NCI-H524 treated with DMSO at 0.1 percent for 48 hours (cell line): ENCODE data around the gene TANGO6.
"Not testable (repeated sequence)": the region's sequence is repeated elsewhere in the genome, so short reads cannot be mapped to it uniquely, and the experiment has no call there.

Experiments used
- DNase-seq: peaks from one replicate; lab custom pipeline; 2025; lab: John Stamatoyannopoulos, UW

The TANGO6 gene

GRCh38 chr16:69057400-69058378 is 214.4 kb downstream of the TANGO6 start:
- DNase-seq: no peak

- not testable (repeated sequence) for DNase-seq
Observed at GRCh38 chr16:69063491-69063890, 220.2 kb downstream of the TANGO6 start.

DNA sequence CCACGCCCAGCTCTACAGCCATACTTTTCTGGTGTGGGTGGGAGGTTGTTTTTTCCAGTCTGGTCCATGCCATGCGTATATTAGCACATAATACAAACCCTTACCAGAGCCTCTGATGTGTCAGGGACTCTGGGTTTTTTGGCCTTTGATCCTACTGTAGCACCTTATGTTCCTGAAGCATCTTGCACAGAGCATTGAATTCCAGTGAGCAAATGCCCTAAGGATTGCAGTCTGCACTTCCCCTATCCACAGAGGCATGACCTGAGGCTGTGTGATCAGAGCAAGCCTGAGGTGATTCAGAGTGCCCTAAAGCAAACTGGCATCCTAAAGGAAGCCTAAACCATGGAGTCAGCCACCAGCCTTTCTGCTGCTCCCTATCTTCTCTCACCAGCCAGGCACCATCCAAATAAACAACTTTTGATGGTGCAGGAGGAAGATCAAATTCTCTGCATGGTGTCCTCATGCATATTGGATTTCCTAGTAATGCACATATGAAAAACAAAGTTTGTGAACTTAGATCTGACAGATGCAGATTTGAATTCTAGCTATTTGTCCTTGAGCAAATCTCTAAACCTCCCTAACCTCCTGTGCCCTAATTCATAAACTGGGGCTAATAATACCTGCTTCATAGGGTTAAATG is 220.9 kb downstream of the TANGO6 start:
- DNase-seq: no peak

DNA sequence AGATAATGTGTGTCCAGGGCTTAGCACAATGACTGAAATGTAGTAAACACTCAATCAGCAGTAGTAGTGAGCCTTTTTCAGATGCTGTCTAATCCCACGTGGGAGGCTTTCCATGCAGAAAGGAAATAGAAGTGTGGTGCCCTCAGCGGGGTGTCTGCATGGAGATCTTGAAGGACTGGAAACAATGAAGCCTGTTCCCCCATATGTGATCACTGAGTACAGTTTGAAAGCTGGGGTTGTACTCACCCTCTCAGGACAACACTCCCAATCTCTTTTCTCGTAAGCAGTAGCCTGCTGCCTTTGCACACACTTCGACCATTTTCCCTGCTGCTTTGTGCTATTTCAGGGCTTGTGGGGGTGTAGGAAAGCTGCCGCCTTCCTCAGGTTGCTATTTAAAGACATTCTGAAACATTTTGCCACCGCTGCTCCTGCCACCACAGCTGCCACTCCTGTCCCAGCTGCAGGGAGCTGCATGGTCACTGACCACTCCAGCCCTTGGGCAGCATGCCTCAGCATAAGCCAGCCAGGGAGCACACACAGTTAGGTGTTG is 221.5 kb downstream of the TANGO6 start:
- no peak for DNase-seq

GRCh38 chr16:69069504-69069903 is 226.2 kb downstream of the TANGO6 start:
- no peak for DNase-seq

DNA sequence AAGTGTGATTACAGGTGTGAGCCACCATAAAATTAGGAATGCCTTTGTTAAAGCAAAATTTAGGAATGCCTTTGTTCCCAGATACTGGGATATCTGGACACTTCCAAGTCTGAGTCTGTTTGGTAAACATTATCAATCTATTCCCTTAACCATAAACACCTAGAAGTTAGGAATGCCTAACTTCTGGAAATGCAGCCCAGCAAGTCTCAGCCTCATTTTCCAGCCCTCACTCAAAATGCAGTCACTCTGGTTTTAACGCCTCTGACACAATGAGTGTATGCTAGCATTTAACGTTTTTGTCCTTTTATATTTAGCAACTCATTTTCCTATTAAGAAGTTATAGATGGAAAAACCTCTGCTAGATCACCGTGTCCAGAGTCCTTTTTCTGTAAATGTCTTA is 227.7 kb downstream of the TANGO6 start:
- DNase-seq: no peak

DNA sequence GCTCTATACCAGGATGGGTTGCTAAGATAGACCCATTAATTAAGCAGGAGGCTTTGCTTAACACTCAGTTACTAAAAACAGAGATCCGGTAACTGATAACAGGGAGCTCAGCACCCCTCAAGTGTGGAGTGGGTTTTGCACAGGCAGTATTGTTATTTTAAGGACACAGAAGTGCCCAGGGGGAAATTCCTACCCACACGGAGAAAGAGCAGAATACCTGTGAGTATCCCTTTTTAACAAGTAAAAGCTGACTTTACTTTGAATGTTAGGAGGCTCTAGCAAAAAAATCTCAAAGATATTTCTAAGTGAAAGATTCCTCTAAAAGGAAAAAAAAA is 229.3 kb downstream of the TANGO6 start:
- no peak for DNase-seq

DNA sequence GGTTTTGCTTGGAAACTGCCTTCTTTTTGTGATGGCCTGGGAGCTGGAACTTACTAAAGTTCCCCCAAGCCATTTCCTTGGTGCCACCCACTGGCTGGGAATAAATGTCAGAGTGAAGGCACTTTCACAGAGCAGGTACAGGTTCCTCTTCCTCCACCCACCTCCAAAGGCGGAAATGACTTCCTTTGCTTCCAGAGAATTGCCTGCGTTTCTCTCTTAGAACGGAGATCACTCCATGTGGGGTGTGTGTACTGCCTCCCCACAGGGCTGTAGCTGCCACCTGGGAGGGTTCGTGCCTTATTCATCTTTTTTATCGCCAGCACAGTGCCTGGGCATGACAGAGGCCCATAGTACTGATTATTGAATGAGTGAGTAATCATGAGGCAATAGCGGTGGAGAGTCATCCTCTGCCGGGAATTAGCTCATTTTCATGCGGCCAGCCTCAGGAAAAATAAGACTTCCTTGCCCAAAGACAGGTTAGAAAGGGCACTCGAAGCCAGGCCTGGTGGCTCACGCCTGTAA is 229.9 kb downstream of the TANGO6 start:
- DNase-seq: no peak

DNA sequence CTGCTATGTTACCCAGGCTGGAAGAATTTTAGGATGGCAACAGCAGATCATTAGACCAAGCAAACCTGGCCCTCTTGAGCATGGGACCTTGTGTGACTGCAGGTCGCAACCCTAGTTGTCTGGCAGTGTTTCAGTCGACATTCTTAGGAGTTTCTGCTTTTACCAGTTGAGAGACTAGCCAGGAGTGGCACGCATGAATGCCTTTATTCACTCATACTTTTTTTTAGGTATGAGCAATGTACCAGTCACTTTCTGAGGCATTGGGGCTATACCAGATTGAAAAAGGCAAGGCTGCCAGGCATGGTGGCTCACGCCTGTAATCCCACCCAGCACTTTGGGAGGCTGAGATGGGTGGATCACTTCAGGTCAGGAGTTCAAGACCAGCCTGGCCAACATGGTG is 233.9 kb downstream of the TANGO6 start:
- no peak for DNase-seq

DNA sequence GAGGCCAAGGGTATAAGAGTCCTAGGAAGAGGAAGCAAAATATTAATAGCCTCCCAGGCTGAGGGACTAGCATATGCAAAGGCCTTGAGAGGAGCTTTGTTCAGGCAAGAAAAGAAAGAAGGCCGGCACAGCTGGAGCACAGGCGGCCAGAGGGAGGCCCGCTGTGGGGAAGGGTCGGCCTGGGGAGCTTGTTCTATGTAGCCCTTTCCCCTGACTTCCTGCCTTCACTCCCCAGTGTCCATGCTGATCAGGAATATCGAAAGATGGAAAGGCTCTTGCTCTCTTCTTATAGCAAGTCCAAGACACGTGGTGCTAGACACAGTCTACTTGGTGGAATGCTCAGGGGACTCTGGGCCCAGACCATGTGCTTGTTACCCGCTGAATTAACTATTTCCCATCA is 234.7 kb downstream of the TANGO6 start:
- DNase-seq: no peak

DNA sequence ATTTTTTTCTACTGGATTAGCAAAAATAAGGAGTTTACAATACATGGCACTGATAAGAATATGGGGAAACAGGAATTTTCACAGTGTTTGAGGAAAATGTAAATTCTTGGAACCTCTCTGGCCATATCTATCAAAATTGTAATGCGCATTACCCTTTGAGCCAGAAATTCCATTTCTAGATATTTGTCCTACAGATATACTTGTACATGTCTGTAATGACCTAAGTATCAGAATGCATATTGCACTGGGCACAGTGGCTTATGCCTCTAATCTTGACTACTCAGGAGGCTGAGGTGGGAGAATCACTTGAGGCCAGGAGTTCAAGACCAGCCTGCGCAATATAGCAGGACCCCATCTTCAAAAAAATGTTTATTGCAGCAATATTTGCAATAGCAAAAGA is 236.4 kb downstream of the TANGO6 start:
- DNase-seq: no peak

DNA sequence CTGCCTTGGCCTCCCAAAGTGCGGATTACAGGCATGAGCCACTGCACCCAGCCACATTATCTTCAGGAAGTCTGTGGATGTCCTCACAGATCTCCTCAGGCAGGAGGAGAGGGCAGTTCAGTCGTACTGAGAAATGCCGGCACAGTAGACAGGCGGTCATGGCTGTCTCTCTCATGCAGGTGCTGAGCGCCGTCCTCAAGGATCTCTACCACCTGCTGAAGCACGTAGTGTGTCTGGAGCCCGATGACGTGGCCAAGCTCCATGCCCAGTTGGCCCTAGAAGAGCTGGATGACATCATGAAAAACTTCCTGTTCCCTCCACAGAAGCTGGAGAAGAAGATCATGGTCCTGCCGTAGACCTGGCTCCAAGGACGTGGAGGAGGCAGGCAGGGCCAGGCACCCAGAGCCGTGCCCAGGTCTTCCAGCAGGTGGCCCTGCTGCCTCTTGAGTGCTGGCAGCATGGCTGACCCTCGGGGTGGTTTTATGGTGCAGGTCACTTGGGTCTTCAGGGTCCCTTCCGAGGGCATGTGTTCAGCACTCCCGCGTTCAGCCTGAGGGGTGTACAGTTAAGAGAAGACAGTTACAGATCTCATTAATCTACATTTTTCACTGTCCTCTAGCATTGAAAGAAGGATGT is 240.1 kb downstream of the TANGO6 start:
- DNase-seq: no peak

DNA sequence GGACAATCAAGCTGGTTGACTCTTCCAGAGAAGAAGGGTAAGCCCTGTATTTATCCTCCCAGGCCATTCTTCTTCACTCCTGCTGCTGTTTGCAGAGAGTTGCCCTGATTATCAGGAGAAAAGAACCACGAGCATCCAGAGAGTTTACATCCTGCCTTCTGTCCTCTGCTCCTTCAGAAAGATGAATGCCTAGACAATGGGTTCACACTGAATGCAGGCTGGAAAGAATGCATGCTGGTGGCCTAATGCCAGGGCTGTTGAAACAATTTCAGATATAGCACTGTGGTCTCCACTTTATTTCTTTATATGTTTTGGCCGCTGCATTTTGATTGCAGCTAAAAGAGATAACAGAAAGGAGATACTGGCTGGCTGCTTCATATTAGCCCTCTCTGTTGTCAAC is 241.0 kb downstream of the TANGO6 start:
- no peak for DNase-seq

- no peak for DNase-seq
Observed at GRCh38 chr16:69085032-69085695, 241.8 kb downstream of the TANGO6 start.

- DNase-seq: no peak
Observed at GRCh38 chr16:69087161-69087581, 243.8 kb downstream of the TANGO6 start.

- DNase-seq: no peak
Observed at GRCh38 chr16:69088684-69089083, 245.4 kb downstream of the TANGO6 start.

GRCh38 chr16:69089091-69089910 is 246.0 kb downstream of the TANGO6 start:
- no peak for DNase-seq

DNA sequence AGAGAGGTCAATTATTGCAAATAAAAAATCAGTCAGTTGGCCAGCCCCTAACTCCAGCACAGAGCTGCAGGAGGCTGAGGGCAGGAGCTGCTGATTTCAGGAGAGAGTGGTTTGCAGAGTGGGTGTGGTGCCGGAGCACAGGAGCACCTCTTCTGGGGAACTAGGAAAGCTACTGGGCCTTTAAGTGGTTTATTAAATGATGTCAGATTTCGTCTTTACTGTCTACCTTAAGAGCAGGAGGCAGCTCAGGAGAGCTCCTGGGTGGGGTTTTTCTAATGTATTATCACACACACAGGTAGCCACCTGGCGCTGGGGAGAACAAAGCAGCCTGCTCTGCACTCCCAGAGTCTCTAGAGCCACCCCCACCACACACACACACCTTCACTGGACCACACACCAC is 250.6 kb downstream of the TANGO6 start:
- no peak for DNase-seq

GRCh38 chr16:69094501-69094900 is 251.2 kb downstream of the TANGO6 start:
- no peak for DNase-seq

GRCh38 chr16:69095193-69095592 is 251.9 kb downstream of the TANGO6 start:
- DNase-seq: no peak
